Esophagus (tissue), 2 donors: ENCODE data around the gene POLR3E. TPM values are rescaled to one million over a fixed set of nuclear protein-coding genes. Genes with fewer than 3 reads are reported as not detected.

Source experiments
- H3K27ac ChIP-seq, 2 donors: one replicate each; pipeline ENCODE4 v1.5.1; 2013; ENCODE audit warnings: low read depth in 2 of 2, mild to moderate bottlenecking in 2 of 2, inconsistent platforms in 1 of 2, low read length in 1 of 2, moderate library complexity in 1 of 2
- H3K27me3 ChIP-seq, 2 donors: one replicate each; pipeline ENCODE4 v1.6.1; 2013; ENCODE audit warnings: low read length in 2 of 2, control low read depth in 1 of 2, mild to moderate bottlenecking in 1 of 2; ENCODE audit not compliant: insufficient read depth in 2 of 2, control insufficient read depth in 1 of 2
- H3K36me3 ChIP-seq, 2 donors: one replicate each; pipeline ENCODE4 v1.6.1; 2013; ENCODE audit warnings: low read length in 1 of 2; ENCODE audit not compliant: control insufficient read depth in 2 of 2, insufficient read depth in 2 of 2
- H3K4me1 ChIP-seq, 2 donors: one replicate each; pipeline ENCODE4 v1.6.1; 2013; ENCODE audit warnings: low read length in 1 of 2; ENCODE audit not compliant: control insufficient read depth in 2 of 2, insufficient read depth in 2 of 2
- H3K4me3 ChIP-seq, 2 donors: one replicate each; pipeline ENCODE4 v1.5.1; 2013; ENCODE audit warnings: low read length in 2 of 2, mild to moderate bottlenecking in 2 of 2, low read depth in 1 of 2, moderate library complexity in 1 of 2
- H3K9me3 ChIP-seq, 2 donors: one replicate each; pipeline ENCODE4 v1.6.1; 2013; ENCODE audit warnings: mild to moderate bottlenecking in 2 of 2, low read depth in 1 of 2, low read length in 1 of 2, moderate library complexity in 1 of 2; ENCODE audit not compliant: control insufficient read depth in 2 of 2, insufficient read depth in 1 of 2
- WGBS, 2 donors: extraction: QIAGEN DNeasy Blood & Tissue Kit; methylation state at CpG; one replicate each; pipeline ENCODE4 v1.1.7; 2013; 5-methylcytosine and 5-hydroxymethylcytosine counted together
- polyA plus RNA-seq, 2 donors: library from polyadenylated mRNA; stranded (reverse); fragments of 200-250 nt; gene quantifications; one replicate each; pipeline ENCODE4 v1.2.3, GENCODE V29; 2013
- donor health status: healthy with polysubstance abuse.
- donor health status: Bipolar disorder and iron deficiency.

POLR3E gene
- polyA plus RNA-seq, 2 donors, result 20.2 to 20.3 TPM

DNA sequence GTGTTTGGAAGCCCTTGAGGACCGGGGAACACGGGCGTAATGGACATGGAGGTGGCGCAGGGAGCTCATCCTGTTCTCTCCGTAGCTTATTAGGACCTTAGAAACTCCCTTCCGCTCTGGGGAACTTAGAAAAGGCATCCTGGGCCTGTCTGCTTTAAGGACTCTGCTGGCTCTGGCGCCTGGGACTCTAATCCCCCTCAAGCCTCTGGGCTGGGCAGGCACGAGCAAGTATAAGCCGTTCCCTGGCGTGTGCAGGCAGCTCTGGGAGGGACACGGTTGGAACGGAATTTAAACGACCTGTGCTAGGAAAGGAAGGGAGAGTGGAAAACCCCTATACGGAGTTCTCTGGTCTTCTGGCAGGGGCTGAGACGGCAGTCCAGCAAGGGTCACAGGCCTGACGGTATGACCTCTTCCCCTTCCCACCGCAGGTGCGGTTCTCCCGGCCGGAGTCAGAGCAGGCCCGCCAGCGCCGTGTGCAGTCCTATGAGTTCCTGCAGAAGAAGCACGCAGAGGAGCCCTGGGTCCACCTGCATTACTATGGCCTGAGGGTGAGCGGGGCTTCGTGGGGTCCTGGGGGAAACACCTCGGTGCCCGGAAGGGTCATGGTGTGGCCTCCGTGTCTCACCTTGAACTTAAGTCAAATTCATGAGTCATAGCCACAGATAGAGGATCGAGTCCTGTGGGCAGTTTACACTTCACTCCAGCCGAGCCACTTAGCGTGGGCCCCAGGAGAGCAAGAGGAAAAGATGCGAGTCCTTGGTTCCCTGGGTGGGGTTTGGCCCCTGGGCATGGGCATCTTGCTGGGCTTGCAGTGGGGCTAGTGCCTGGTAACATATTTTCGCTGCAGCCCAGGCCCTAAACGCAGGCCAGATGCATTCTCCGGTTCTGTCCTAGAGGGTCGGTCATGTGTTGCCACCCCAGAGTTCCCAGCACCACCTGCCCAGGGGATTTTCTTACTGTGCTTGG is 17.7 kb downstream of the POLR3E start:
- H3K36me3 ChIP-seq, result peaks cover 14 to 28% of the 10 kb centered on the region in 2 donors
- peak overlapping the region; percentile 35 to 50 for H3K27ac ChIP-seq
- no peaks in the 10 kb centered on the region for H3K27me3 ChIP-seq
- peaks cover 0 to 13% of the 10 kb centered on the region in 2 donors for H3K4me1 ChIP-seq
- no peaks in the 10 kb centered on the region for H3K9me3 ChIP-seq
- H3K4me3 ChIP-seq, result no peak overlapping the region
- WGBS, 2 donors, result 54 to 70% methylated on average over 37 of the region's 37 CpGs

GRCh38 chr16:22315979-22316378 is 18.8 kb downstream of the POLR3E start:
- H3K36me3 ChIP-seq, result peaks cover 14 to 28% of the 10 kb centered on the region in 2 donors
- no peaks in the 10 kb centered on the region for H3K9me3 ChIP-seq
- H3K4me3 ChIP-seq, result no peak overlapping the region
- peaks cover 0 to 13% of the 10 kb centered on the region in 2 donors for H3K4me1 ChIP-seq
- H3K27ac ChIP-seq, result no peak overlapping the region
- no peaks in the 10 kb centered on the region for H3K27me3 ChIP-seq
- 83 to 91% methylated on average over 1 of the region's 1 CpG for WGBS, 2 donors

GRCh38 chr16:22316411-22316811 is 19.2 kb downstream of the POLR3E start:
- Histone ChIP-seq H3K27ac (no peak overlapping the region), H3K4me3 (no peak overlapping the region), H3K36me3 (peaks cover 14 to 29% of the 10 kb centered on the region in 2 donors), H3K4me1 (peaks cover 0 to 13% of the 10 kb centered on the region in 2 donors), H3K27me3 (no peaks in the 10 kb centered on the region), H3K9me3 (no peaks in the 10 kb centered on the region)
- 81 to 92% methylated on average over 9 of the region's 9 CpGs for WGBS, 2 donors

DNA sequence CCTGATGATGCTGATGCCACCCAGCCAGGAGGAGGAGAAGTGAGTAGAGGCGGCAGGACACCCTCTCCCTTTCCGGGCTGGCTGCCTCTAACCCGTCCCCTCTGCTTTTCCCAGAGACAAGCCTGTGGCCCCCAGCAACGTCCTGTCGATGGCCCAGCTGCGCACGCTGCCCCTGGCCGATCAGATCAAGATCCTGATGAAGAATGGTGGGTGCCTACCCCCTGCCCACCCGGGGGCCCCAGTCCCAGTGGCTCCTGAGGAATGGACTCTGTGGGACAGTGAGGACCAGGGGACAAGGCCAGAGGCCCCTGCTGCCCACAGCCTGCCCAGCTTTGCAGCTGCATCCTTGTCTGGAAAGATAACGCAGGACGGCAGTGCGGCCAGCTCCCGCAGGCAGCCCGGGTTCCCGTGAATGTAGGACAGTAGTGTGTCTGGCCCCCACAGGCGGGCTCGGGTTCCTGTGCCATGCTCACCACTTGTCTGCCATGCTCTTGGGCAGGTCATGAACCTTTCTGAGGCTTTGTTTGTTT is 19.9 kb downstream of the POLR3E start:
- Histone ChIP-seq H3K36me3 (peaks cover 10 to 36% of the 10 kb centered on the region in 2 donors), H3K9me3 (no peaks in the 10 kb centered on the region), H3K4me3 (no peak overlapping the region), H3K27me3 (no peaks in the 10 kb centered on the region), H3K4me1 (peaks cover 0 to 13% of the 10 kb centered on the region in 2 donors), H3K27ac (no peak overlapping the region)
- WGBS, 2 donors, result 78 to 87% methylated on average over 15 to 17 of the region's 17 CpGs

GRCh38 chr16:22317625-22318024 is 20.4 kb downstream of the POLR3E start:
- Histone ChIP-seq H3K27me3 (no peaks in the 10 kb centered on the region), H3K36me3 (peaks cover 10 to 38% of the 10 kb centered on the region in 2 donors), H3K4me3 (no peak overlapping the region), H3K4me1 (peaks cover 0 to 13% of the 10 kb centered on the region in 2 donors), H3K9me3 (no peaks in the 10 kb centered on the region), H3K27ac (no peak overlapping the region)
- 83 to 89% methylated on average over 6 of the region's 6 CpGs for WGBS, 2 donors

- 79 to 82% methylated on average over 18 of the region's 18 CpGs for WGBS, 2 donors
These were observed 21.6 kb downstream of the POLR3E start for GRCh38 chr16:22318690-22319358.

GRCh38 chr16:22320572-22321339 is 23.5 kb downstream of the POLR3E start:
- no peak overlapping the region for H3K4me3 ChIP-seq
- no peaks in the 10 kb centered on the region for H3K27me3 ChIP-seq
- no peaks in the 10 kb centered on the region for H3K4me1 ChIP-seq
- no peak overlapping the region for H3K27ac ChIP-seq
- H3K9me3 ChIP-seq, result no peaks in the 10 kb centered on the region
- 76 to 81% methylated on average over 13 of the region's 13 CpGs for WGBS, 2 donors
- peaks cover 12 to 58% of the 10 kb centered on the region in 2 donors for H3K36me3 ChIP-seq

More at GRCh38 chr16:22318690-22319358, 21.6 kb downstream of the POLR3E start:
- no peaks in the 10 kb centered on the region for H3K27me3 ChIP-seq
- H3K9me3 ChIP-seq, result no peaks in the 10 kb centered on the region
- H3K36me3 ChIP-seq, result peaks cover 13 to 44% of the 10 kb centered on the region in 2 donors
- no peak overlapping the region for H3K27ac ChIP-seq
- peaks cover 0 to 6% of the 10 kb centered on the region in 2 donors for H3K4me1 ChIP-seq
- H3K4me3 ChIP-seq, result no peak overlapping the region

GRCh38 chr16:22321340-22322001 is 24.3 kb downstream of the POLR3E start:
- Histone ChIP-seq H3K4me1 (no peaks in the 10 kb centered on the region), H3K36me3 (peaks cover 10 to 57% of the 10 kb centered on the region in 2 donors)
- WGBS, 2 donors, result 46 to 51% methylated on average over 16 of the region's 16 CpGs

More at GRCh38 chr16:22321340-22322001, 24.3 kb downstream of the POLR3E start:
- no peaks in the 10 kb centered on the region for H3K9me3 ChIP-seq
- H3K27ac ChIP-seq, result no peak overlapping the region
- no peak overlapping the region for H3K4me3 ChIP-seq
- no peaks in the 10 kb centered on the region for H3K27me3 ChIP-seq
